Neural cell (in vitro differentiated cells): ENCODE data around the gene UNC5C. TPM values are rescaled to one million over a fixed set of nuclear protein-coding genes. Genes with fewer than 3 reads are reported as not detected.
"Not testable (repeated sequence)": the region's sequence is repeated elsewhere in the genome, so short reads cannot be mapped to it uniquely, and the experiment has no call there.

Experiments used
- H2AFZ ChIP-seq: fragments of 200-600, 300-800 bp; sonication (generic), shearing (Covaris generic); 2 replicates; pipeline ENCODE4 v1.6.0; 2014; ENCODE audit warnings: low read depth, mild to moderate bottlenecking, antibody characterized with exemption, low read length, moderate library complexity
- H3F3A ChIP-seq: fragments of 200-600 bp; shearing (Covaris generic); 2 replicates; pipeline ENCODE4 v1.6.1; 2016; ENCODE audit warnings: mild to moderate bottlenecking, moderate library complexity, mixed read lengths, antibody characterized with exemption, low read length; ENCODE audit not compliant: insufficient read depth, poor library complexity, severe bottlenecking
- H3K27ac ChIP-seq: fragments of 200-600, 300-800 bp; sonication (generic), shearing (Covaris generic); 2 replicates; pipeline ENCODE4 v1.5.1; 2014; ENCODE audit warnings: mild to moderate bottlenecking, low read length, moderate library complexity
- H3K27me3 ChIP-seq: fragments of 300-800, 200-600 bp; sonication (generic), shearing (Covaris generic); 2 replicates; pipeline ENCODE4 v1.6.0; 2014; ENCODE audit warnings: mild to moderate bottlenecking, low read depth, low read length, moderate library complexity; ENCODE audit not compliant: insufficient read depth
- H3K36me3 ChIP-seq: fragments of 300-800, 200-600 bp; sonication (generic), shearing (Covaris generic); 2 replicates; pipeline ENCODE4 v1.5.1; 2014; ENCODE audit warnings: mild to moderate bottlenecking, antibody characterized with exemption, low read length, moderate library complexity; ENCODE audit not compliant: insufficient read depth
- H3K4me2 ChIP-seq: fragments of 300-800, 200-600 bp; sonication (generic), shearing (Covaris generic); 2 replicates; pipeline ENCODE4 v1.6.0; 2014; ENCODE audit warnings: mild to moderate bottlenecking, low read length
- H3K4me3 ChIP-seq: fragments of 300-800, 200-600 bp; sonication (generic), shearing (Covaris generic); 2 replicates; pipeline ENCODE4 v1.5.1; 2014; ENCODE audit warnings: mild to moderate bottlenecking, low read length, moderate library complexity
- H3K79me2 ChIP-seq: fragments of 200-600 bp; shearing (Covaris generic); replicated peaks from 2 replicates; pipeline ENCODE4 v1.6.0; 2014; ENCODE audit warnings: mild to moderate bottlenecking, low read length, moderate library complexity; ENCODE audit not compliant: insufficient read depth
- H3K9ac ChIP-seq: fragments of 300-800, 200-600 bp; sonication (generic), shearing (Covaris generic); 2 replicates; pipeline ENCODE4 v1.6.1; 2016; ENCODE audit warnings: mild to moderate bottlenecking, low read length, mixed read lengths
- H3K9me2 ChIP-seq: fragments of 200-600 bp; shearing (Covaris generic); 2 replicates; pipeline ENCODE4 v1.6.1; 2016; ENCODE audit warnings: mild to moderate bottlenecking, low read length, mixed read lengths; ENCODE audit not compliant: insufficient read depth
- H3K9me3 ChIP-seq: fragments of 200-600, 300-800 bp; sonication (generic), shearing (Covaris generic); 2 replicates; pipeline ENCODE4 v1.6.1; 2016; ENCODE audit warnings: mild to moderate bottlenecking, mixed run types, low read length, moderate library complexity, mixed read lengths
- H4K20me1 ChIP-seq: fragments of 200-600 bp; shearing (Covaris generic); 2 replicates; pipeline ENCODE4 v1.6.1; 2016; ENCODE audit warnings: mild to moderate bottlenecking, mixed run types; ENCODE audit not compliant: insufficient read depth
- EP300 ChIP-seq: fragments of 450-650 bp; conservative IDR thresholded peaks from 2 replicates; pipeline ENCODE4 v1.6.1; 2014; ENCODE audit warnings: antibody characterized with exemption, mild to moderate bottlenecking, moderate library complexity; ENCODE audit not compliant: poor library complexity, severe bottlenecking
- EZH2 ChIP-seq: fragments of 200-600, 300-800 bp; shearing (Covaris generic), sonication (generic); IDR thresholded peaks from 2 replicates; pipeline ENCODE4 v1.6.1; 2014; ENCODE audit warnings: antibody characterized with exemption, low read length, borderline replicate concordance, mild to moderate bottlenecking; ENCODE audit not compliant: insufficient read depth, poor library complexity, severe bottlenecking
- MXI1 ChIP-seq: fragments of 450-650 bp; conservative IDR thresholded peaks from 2 replicates; pipeline ENCODE4 v1.6.1; 2014; ENCODE audit warnings: antibody characterized with exemption, mild to moderate bottlenecking; ENCODE audit not compliant: poor library complexity, severe bottlenecking
- POLR2AphosphoS5 ChIP-seq: IDR thresholded peaks from 2 replicates; pipeline ENCODE4 v1.6.1; 2012
- RAD21 ChIP-seq: fragments of 450-650 bp; conservative IDR thresholded peaks from 2 replicates; pipeline ENCODE4 v1.6.1; 2014; ENCODE audit warnings: antibody characterized with exemption, mild to moderate bottlenecking, moderate library complexity
- SMC3 ChIP-seq: fragments of 450-650 bp; conservative IDR thresholded peaks from 2 replicates; pipeline ENCODE4 v1.6.1; 2014; ENCODE audit warnings: antibody characterized with exemption, mild to moderate bottlenecking, moderate library complexity; ENCODE audit not compliant: poor library complexity
- TAF1 ChIP-seq: IDR thresholded peaks from 2 replicates; pipeline ENCODE4 v1.6.1; 2012; ENCODE audit warnings: low read depth
- polyA plus RNA-seq: library from polyadenylated mRNA; depleted of rRNA; stranded (reverse); fragments of >200 nt; gene quantifications from 2 replicates; pipeline ENCODE4 v1.2.3, GENCODE V29; 2014
- TF ChIP-seq, protein P1 (sequence below): fragments of 450-650 bp; IDR thresholded peaks from 2 replicates; pipeline ENCODE4 v1.5.1; 2014; ENCODE audit warnings: antibody characterized with exemption, mild to moderate bottlenecking, moderate library complexity; ENCODE audit not compliant: poor library complexity, severe bottlenecking
- TF ChIP-seq, protein P2 (sequence below): IDR thresholded peaks from 2 replicates; pipeline ENCODE4 v1.6.1; 2012; ENCODE audit warnings: borderline replicate concordance

Gene UNC5C
- polyA plus RNA-seq, 1 donor from 2014 or later, result 0.56 TPM

DNA sequence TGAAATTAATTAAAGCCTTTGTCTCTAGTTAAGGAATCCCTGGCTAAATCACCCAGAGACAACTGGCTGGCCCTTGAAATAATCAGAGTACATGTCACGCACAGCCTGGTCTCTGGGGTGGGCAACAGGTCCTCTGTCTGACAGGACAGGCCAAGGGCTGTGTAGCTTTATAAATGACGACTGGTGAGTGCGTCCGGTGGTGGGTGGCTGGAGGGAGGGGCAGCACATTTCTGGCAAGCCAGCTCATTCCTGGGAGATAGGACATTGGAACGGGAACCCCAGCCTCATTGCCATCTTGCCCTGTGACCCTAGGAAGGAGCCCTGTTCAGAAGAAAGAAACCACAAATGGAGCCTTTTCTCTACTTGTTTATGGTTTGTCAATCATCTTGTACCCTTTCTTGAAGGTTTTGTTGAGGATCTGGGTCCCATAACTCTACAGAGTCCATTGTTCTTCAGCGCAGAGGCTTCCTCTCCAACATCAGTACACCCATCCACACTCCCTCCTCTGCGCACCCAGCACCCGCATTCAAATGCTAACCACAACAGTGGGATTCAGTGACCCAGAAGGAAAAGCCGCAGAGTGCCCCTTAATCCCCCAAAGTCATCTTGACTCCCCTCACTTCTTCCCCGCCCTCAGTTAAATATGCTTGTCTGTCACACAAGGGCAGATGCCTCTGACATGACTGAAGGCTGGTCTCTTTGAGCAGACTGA, 368.1 kb downstream of the UNC5C start:
- Histone ChIP-seq H3K4me3 (peak overlapping the region; percentile 30), H3K79me2 (no peaks in the 10 kb centered on the region), H3K4me2 (no peak overlapping the region), H3F3A (no peaks in the 10 kb centered on the region), H3K9me3 (no peaks in the 10 kb centered on the region), H3K36me3 (no peaks in the 10 kb centered on the region), H2AFZ (no peak overlapping the region), H3K27ac (no peak overlapping the region), H4K20me1 (no peaks in the 10 kb centered on the region), H3K9ac (no peak overlapping the region), H3K9me2 (no peaks in the 10 kb centered on the region), H3K27me3 (no peaks in the 10 kb centered on the region)
- no peak for TF ChIP-seq EP300
- TF ChIP-seq MXI1, result no peak

DNA sequence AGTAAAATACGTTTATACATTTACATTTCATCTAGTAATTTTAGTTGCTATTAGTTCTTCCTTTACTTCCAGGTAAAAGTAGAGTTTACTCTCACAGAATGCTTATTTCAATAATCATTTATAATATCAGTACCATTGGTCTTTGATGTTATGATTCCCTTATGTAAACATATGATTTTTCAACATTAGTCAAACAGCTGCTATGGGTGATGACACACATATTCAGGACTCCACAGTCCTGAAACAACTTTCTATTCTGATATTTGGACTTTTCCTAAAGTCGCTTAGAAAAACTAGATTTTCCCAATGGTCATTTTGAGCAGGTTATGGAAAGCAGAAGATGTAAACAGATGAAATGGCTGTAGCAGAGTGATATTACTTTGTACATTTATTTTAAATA, 369.8 kb downstream of the UNC5C start:
- Histone ChIP-seq H3K4me2 (no peak overlapping the region), H3K79me2 (no peaks in the 10 kb centered on the region), H4K20me1 (no peaks in the 10 kb centered on the region), H3K9me2 (no peaks in the 10 kb centered on the region), H3K27me3 (no peaks in the 10 kb centered on the region), H3K9me3 (no peaks in the 10 kb centered on the region), H3K27ac (no peak overlapping the region), H3K36me3 (no peaks in the 10 kb centered on the region), H3K9ac (no peak overlapping the region), H3F3A (no peaks in the 10 kb centered on the region), H3K4me3 (no peak overlapping the region), H2AFZ (no peak overlapping the region)
- TF ChIP-seq, protein P1, sequence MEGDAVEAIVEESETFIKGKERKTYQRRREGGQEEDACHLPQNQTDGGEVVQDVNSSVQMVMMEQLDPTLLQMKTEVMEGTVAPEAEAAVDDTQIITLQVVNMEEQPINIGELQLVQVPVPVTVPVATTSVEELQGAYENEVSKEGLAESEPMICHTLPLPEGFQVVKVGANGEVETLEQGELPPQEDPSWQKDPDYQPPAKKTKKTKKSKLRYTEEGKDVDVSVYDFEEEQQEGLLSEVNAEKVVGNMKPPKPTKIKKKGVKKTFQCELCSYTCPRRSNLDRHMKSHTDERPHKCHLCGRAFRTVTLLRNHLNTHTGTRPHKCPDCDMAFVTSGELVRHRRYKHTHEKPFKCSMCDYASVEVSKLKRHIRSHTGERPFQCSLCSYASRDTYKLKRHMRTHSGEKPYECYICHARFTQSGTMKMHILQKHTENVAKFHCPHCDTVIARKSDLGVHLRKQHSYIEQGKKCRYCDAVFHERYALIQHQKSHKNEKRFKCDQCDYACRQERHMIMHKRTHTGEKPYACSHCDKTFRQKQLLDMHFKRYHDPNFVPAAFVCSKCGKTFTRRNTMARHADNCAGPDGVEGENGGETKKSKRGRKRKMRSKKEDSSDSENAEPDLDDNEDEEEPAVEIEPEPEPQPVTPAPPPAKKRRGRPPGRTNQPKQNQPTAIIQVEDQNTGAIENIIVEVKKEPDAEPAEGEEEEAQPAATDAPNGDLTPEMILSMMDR, result no peak
- no peak for TF ChIP-seq EP300
- TF ChIP-seq EZH2, result no peak
- TF ChIP-seq SMC3, result no peak
- TF ChIP-seq, protein P2, sequence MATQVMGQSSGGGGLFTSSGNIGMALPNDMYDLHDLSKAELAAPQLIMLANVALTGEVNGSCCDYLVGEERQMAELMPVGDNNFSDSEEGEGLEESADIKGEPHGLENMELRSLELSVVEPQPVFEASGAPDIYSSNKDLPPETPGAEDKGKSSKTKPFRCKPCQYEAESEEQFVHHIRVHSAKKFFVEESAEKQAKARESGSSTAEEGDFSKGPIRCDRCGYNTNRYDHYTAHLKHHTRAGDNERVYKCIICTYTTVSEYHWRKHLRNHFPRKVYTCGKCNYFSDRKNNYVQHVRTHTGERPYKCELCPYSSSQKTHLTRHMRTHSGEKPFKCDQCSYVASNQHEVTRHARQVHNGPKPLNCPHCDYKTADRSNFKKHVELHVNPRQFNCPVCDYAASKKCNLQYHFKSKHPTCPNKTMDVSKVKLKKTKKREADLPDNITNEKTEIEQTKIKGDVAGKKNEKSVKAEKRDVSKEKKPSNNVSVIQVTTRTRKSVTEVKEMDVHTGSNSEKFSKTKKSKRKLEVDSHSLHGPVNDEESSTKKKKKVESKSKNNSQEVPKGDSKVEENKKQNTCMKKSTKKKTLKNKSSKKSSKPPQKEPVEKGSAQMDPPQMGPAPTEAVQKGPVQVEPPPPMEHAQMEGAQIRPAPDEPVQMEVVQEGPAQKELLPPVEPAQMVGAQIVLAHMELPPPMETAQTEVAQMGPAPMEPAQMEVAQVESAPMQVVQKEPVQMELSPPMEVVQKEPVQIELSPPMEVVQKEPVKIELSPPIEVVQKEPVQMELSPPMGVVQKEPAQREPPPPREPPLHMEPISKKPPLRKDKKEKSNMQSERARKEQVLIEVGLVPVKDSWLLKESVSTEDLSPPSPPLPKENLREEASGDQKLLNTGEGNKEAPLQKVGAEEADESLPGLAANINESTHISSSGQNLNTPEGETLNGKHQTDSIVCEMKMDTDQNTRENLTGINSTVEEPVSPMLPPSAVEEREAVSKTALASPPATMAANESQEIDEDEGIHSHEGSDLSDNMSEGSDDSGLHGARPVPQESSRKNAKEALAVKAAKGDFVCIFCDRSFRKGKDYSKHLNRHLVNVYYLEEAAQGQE, result no peak
- no peak for TF ChIP-seq RAD21
- no peak for TF ChIP-seq MXI1
- TF ChIP-seq TAF1, result no peak
- TF ChIP-seq POLR2AphosphoS5, result no peak

DNA sequence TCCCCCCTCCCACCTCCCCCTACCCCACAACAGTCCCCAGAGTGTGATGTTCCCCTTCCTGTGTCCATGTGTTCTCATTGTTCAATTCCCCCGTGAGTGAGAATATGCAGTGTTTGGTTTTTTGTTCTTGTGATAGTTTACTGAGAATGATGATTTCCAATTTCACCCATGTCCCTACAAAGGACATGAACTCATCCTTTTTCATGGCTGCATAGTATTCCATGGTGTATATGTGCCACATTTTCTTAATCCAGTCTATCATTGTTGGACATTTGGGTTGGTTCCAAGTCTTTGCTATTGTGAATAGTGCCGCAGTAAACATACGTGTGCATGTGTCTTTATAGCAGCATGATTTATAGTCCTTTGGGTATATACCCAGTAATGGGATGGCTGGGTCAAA, 377.4 kb downstream of the UNC5C start:
- H3K36me3 ChIP-seq, H3K27ac ChIP-seq, H3K9ac ChIP-seq, H3K9me3 ChIP-seq, H3K27me3 ChIP-seq, H3K4me2 ChIP-seq, H3F3A ChIP-seq, H2AFZ ChIP-seq, H3K79me2 ChIP-seq, H3K4me3 ChIP-seq, H3K9me2 ChIP-seq, H4K20me1 ChIP-seq: not testable (repeated sequence)
